GM21390 (cell line): ENCODE measurements around the gene FSIP1.

ENCODE experiments used
- ATAC-seq: cut with Tn5 transposase; IDR thresholded peaks from one replicate; pipeline ENCODE4 v1.9.1; 2021; ENCODE audit not compliant: unreplicated experiment

The FSIP1 gene

GRCh38 chr15:39792844-39793335 lies 10.2 kb upstream of the FSIP1 start:
- ATAC-seq = no peak

GRCh38 chr15:39792025-39792843 lies 9.6 kb upstream of the FSIP1 start:
- no peak for ATAC-seq

GRCh38 chr15:39789736-39790135 lies 7.1 kb upstream of the FSIP1 start:
- ATAC-seq = no peak

GRCh38 chr15:39788800-39789565 lies 6.3 kb upstream of the FSIP1 start:
- no peak for ATAC-seq

- ATAC-seq = no peak
Observed at GRCh38 chr15:39788108-39788507, 5.5 kb upstream of the FSIP1 start.

GRCh38 chr15:39787479-39787878 lies 4.8 kb upstream of the FSIP1 start:
- no peak for ATAC-seq

- no peak for ATAC-seq
Observed at GRCh38 chr15:39786447-39787056, 3.9 kb upstream of the FSIP1 start.

- ATAC-seq = no peak
Observed at GRCh38 chr15:39785841-39786240, 3.2 kb upstream of the FSIP1 start.

GRCh38 chr15:39785139-39785538 lies 2.5 kb upstream of the FSIP1 start:
- ATAC-seq = no peak

- ATAC-seq = no peak
Observed at GRCh38 chr15:39784638-39785037, 2.0 kb upstream of the FSIP1 start.

- ATAC-seq = no peak
Observed at GRCh38 chr15:39784125-39784524, 1.5 kb upstream of the FSIP1 start.

- ATAC-seq = no peak
Observed at GRCh38 chr15:39783244-39783820, 691 bp upstream of the FSIP1 start.

- ATAC-seq = no peak
Observed at GRCh38 chr15:39781967-39782302, 706 bp downstream of the FSIP1 start.

- ATAC-seq = no peak
Observed at GRCh38 chr15:39781147-39781966, 1.3 kb downstream of the FSIP1 start.

GRCh38 chr15:39778021-39778420 lies 4.6 kb downstream of the FSIP1 start:
- no peak for ATAC-seq

- ATAC-seq = no peak
Observed at GRCh38 chr15:39777496-39777895, 5.1 kb downstream of the FSIP1 start.

GRCh38 chr15:39776068-39776467 lies 6.6 kb downstream of the FSIP1 start:
- ATAC-seq = no peak

- ATAC-seq = no peak
Observed at GRCh38 chr15:39774688-39775267, 7.9 kb downstream of the FSIP1 start.

GRCh38 chr15:39770748-39771689 lies 11.6 kb downstream of the FSIP1 start:
- ATAC-seq = no peak
